H1 (cell line): ENCODE results near the gene LRP8. TPM values are rescaled to one million over a fixed set of nuclear protein-coding genes. Genes with fewer than 3 reads are reported as not detected.

Source experiments
- CHD7 ChIP-seq: fragments of 300-600 bp; sonication (generic); IDR thresholded peaks from 2 replicates; pipeline ENCODE4 v1.7.1; 2012; ENCODE audit warnings: low read length, moderate library complexity, mild to moderate bottlenecking, inconsistent platforms; ENCODE audit not compliant: insufficient replicate concordance
- CREB1 ChIP-seq: IDR thresholded peaks from 2 replicates; pipeline ENCODE4 v1.6.1; 2012; ENCODE audit warnings: inconsistent platforms
- RBBP5 ChIP-seq: IDR thresholded peaks from 2 replicates; pipeline ENCODE4 v1.7.1; 2012; ENCODE audit warnings: low read depth, mild to moderate bottlenecking, inconsistent platforms, low read length, moderate library complexity, borderline replicate concordance
- SP1 ChIP-seq: IDR thresholded peaks from 2 replicates; pipeline ENCODE4 v1.6.1; 2011; ENCODE audit warnings: low read depth, low read length
- TEAD4 ChIP-seq: IDR thresholded peaks from 2 replicates; pipeline ENCODE4 v1.6.1; 2012; ENCODE audit warnings: low read depth, low read length, inconsistent platforms, mixed read lengths
- polyA plus RNA-seq, 7 experiments: library from polyadenylated mRNA; depleted of rRNA in 3 of 7; stranded (reverse) in 5 of 7; unstranded in 2 of 7; fragments of >200 nt in 5 of 7; fragments of 200-250 nt in 2 of 7; gene quantifications; 1 replicate in 5 of 7; 2 replicates in 1 of 7; 4 replicates in 1 of 7; pipeline versions ENCODE4 v1.2.1 to v1.2.3, GENCODE V29; 2011 to 2013; ENCODE audit warnings: missing spikeins in 2 of 7, mixed read lengths in 2 of 7
- total RNA-seq: library from RNA; stranded (reverse); fragmentation: NEBNext Ultra II Directional; extraction: Animal tissue kit (Norgen Biotek cat#: 25700); gene quantifications from 2 replicates; pipeline ENCODE4 v1.2.1, GENCODE V29; 2021

The LRP8 gene
- total and polyA plus RNA-seq, 2 of the 8 experiments (the other 6 are each of a cell fraction or from before 2014, with no cell fraction given) = 63.2 to 66.4 TPM

GRCh38 chr1:53313556-53313955 is 14.3 kb downstream of the LRP8 start (continued):
- TF ChIP-seq CHD7 (no peak), RBBP5 (no peak), CREB1 (no peak), TEAD4 (no peak), SP1 (no peak)
